Measurements from ENCODE around the gene BTBD6. TPM values are rescaled to one million over a fixed set of nuclear protein-coding genes. Genes with fewer than 3 reads are reported as not detected.

BTBD6 gene
- total RNA-seq, 4 donors from 2014 or later, result 56.1 to 72.5 (median 69.4) TPM

- WGBS, result 76% methylated on average over 8 of the region's 21 CpGs
- H3K27ac ChIP-seq (replicated peaks in 1 of 4), result no peak overlapping the region
These were observed 19.7 kb downstream of the BTBD6 start for GRCh38 chr14:105267820-105268548.

GRCh38 chr14:105268736-105269354, 20.5 kb downstream of the BTBD6 start:
- Histone ChIP-seq H3K27me3 (no peaks in the 10 kb centered on the region), H3K9me3 (no peaks in the 10 kb centered on the region), H3K4me1 (peaks cover 0 to 6% (median 0%) of the 10 kb centered on the region in 4 donors), H3K27ac (replicated peaks in 1 of 4) (no peak overlapping the region), H3K36me3 (peaks cover 0 to 66% (median 25%) of the 10 kb centered on the region in 4 donors), H3K4me3 (no peak overlapping the region)
- no peak for TF ChIP-seq EP300 (IDR thresholded peaks at IDR 0.05)
- TF ChIP-seq POLR2A (IDR thresholded peaks at IDR 0.05; ENCODE audit: low read depth), result no peak
- TF ChIP-seq CTCF (IDR thresholded peaks at IDR 0.05), result no peak
- no peak for TF ChIP-seq POLR2AphosphoS5 (IDR thresholded peaks at IDR 0.05)
- intact Hi-C loops (cut with DNase I), result no loop called here
- WGBS, result 88% methylated on average over 15 of the region's 18 CpGs
- DNase-seq (ENCODE audit: extremely low spot score), result no peak

More at GRCh38 chr14:105267820-105268548, 19.7 kb downstream of the BTBD6 start:
- Histone ChIP-seq H3K36me3 (peaks cover 0 to 73% (median 29%) of the 10 kb centered on the region in 4 donors), H3K4me1 (peaks cover 0 to 6% (median 0%) of the 10 kb centered on the region in 4 donors), H3K4me3 (no peak overlapping the region), H3K27me3 (no peaks in the 10 kb centered on the region), H3K9me3 (no peaks in the 10 kb centered on the region)
- no peak for DNase-seq (ENCODE audit: extremely low spot score)
- no peak for TF ChIP-seq POLR2A (IDR thresholded peaks at IDR 0.05; ENCODE audit: low read depth)
- TF ChIP-seq EP300 (IDR thresholded peaks at IDR 0.05), result no peak
- no peak for TF ChIP-seq CTCF (IDR thresholded peaks at IDR 0.05)
- no peak for TF ChIP-seq POLR2AphosphoS5 (IDR thresholded peaks at IDR 0.05)
- intact Hi-C loops (cut with DNase I), result no loop called here

GRCh38 chr14:105269405-105269804, 21.1 kb downstream of the BTBD6 start:
- no peaks in the 10 kb centered on the region for H3K9me3 ChIP-seq
- peaks cover 0 to 60% (median 20%) of the 10 kb centered on the region in 4 donors for H3K36me3 ChIP-seq
- H3K4me3 ChIP-seq, result no peak overlapping the region
- no peak overlapping the region for H3K27ac ChIP-seq (replicated peaks in 1 of 4)
- intact Hi-C loops (cut with DNase I), result no loop called here
- no peak for DNase-seq (ENCODE audit: extremely low spot score)
- H3K27me3 ChIP-seq, result no peaks in the 10 kb centered on the region
- peaks cover 0 to 6% (median 0%) of the 10 kb centered on the region in 4 donors for H3K4me1 ChIP-seq
- 100% methylated on average over 4 of the region's 11 CpGs for WGBS
- TF ChIP-seq POLR2A (IDR thresholded peaks at IDR 0.05; ENCODE audit: low read depth), result no peak
- no peak for TF ChIP-seq CTCF (IDR thresholded peaks at IDR 0.05)
- no peak for TF ChIP-seq EP300 (IDR thresholded peaks at IDR 0.05)
- no peak for TF ChIP-seq POLR2AphosphoS5 (IDR thresholded peaks at IDR 0.05)

- TF ChIP-seq POLR2AphosphoS5 (IDR thresholded peaks at IDR 0.05), result no peak
- TF ChIP-seq CTCF (IDR thresholded peaks at IDR 0.05), result no peak
- TF ChIP-seq POLR2A (IDR thresholded peaks at IDR 0.05; ENCODE audit: low read depth), result no peak
- TF ChIP-seq EP300 (IDR thresholded peaks at IDR 0.05), result no peak
- Histone ChIP-seq H3K4me1 (peaks cover 0 to 15% (median 6%) of the 10 kb centered on the region in 4 donors), H3K36me3 (peaks cover 0 to 52% (median 18%) of the 10 kb centered on the region in 4 donors), H3K27ac (replicated peaks in 1 of 4) (no peak overlapping the region), H3K4me3 (no peak overlapping the region), H3K27me3 (no peaks in the 10 kb centered on the region), H3K9me3 (no peaks in the 10 kb centered on the region)
- intact Hi-C loops (cut with DNase I), result no loop called here
- WGBS, result 86% methylated on average over 16 of the region's 22 CpGs
- DNase-seq (ENCODE audit: extremely low spot score), result no peak
These were observed 23.0 kb downstream of the BTBD6 start for GRCh38 chr14:105271224-105271890.

All from esophagus muscularis mucosa (tissue), 4 donors.